NK-92 (cell line): Measurements from ENCODE around the gene CCR1.
"Not testable (repeated sequence)": the region's sequence is repeated elsewhere in the genome, so short reads cannot be mapped to it uniquely, and the experiment has no call there.

Source experiments
- DNase-seq: peaks from one replicate; lab custom pipeline; 2025; ENCODE audit not compliant: unreplicated experiment; lab: John Stamatoyannopoulos, UW

Gene CCR1

DNA sequence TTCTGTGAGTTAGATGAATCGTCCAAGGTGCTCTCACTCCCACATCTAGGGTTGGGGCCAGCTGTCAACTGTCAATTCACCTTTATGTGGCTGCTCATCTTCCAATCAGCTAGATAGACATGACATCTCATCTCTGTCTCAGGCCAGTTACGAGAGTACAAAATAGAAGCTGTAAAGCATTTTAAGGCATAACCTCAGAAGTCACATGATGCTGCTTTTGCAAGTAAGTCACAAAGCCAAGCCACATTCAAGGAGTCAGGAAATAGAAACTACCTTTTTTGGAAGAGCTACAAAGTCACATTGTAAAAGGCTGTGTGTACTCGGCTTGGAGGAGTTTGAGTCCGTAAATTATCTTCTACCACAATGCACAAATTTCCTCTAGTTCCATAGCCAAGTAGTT, 5.1 kb upstream of the CCR1 start:
- DNase-seq, result no peak

DNA sequence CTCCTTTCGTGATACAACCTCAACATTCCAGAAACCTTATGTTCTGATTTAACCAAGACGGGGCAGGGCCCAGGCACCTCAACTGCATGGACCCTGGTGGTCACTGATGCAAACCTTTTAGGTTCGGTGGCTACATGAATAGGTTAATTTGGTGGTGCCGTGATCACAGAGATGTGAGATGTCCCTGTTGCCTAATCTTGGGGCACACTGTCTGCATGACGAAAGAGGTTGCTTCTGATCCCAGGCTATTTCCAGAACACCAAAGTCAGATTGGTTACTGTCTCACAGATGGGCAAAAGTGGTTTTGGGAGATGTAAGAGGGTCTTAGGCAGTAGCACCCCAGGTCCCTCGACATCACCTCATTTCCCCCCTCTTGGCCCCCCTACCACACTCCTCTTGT, 4.0 kb upstream of the CCR1 start:
- no peak for DNase-seq

DNA sequence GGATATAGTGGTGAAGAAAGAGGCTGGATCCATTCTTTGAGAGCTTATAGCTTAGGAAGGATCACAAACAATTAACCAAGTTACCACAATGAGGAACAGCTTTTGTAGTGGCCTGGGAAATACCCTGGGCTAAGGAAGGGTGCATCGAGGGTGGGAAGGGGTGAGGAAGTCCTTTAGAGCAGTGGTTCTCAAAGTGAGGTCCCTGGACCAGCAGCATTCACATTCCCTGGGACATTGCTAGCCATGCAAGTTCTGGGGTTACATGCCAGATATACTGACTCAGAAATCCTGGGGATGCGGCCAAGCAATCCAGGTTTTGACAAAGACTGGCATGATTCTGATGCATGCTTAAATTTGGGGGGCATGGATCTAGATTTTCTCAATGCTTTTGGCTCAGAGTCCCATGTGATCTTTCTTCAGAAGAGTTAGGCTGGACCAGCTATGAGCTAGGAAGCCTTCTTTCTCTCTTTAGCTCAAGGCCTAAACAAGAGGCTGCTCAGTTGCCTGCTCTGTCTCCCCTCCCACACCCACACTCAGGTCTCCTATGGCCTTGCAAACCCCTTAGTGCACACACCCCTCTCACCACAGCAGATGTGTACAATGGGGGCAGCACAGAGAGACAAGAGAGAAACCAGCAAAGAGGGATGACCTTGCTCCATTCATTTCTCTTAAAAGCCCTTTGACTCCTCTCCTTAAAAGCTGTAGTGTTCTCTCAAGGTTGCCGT, 1.8 kb upstream of the CCR1 start:
- DNase-seq, result no peak

DNA sequence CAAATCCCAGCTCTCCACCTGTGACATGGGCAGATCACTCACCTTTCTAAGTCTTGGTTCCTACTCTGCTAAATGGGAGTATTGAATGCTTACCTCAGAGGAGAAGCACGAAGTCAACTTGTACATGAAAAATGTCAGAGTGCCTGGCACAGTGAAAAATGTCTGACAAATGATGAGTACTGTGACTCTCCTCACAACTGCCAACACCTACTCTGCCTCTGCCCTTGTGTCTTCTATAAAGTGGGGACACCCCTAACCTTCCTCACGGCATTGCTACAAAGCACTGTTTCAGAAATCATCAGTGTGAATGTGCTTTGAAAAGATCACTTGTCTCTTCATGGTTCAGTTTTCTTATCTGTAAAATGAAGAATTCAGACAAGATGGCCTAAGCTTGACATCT, 940 bp upstream of the CCR1 start:
- DNase-seq, result no peak

DNA sequence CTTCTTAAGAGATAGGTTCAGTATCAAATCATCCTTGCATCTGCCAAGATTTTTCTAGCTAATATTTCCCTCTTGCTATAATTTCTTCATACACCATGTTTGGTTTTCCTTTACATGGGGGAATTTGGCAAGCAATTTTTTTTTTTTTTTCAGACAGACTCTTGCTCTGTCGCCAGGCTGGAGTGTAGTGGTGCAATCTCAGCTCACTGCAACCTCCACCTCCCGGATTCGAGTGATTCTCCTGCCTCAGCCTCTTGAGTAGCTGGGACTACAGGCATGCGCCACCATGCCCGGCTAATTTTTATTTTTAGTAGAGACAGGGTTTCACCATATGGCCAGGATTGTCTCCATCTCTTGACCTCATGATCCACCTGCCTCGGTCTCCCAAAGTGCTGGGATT, 599 bp downstream of the CCR1 start:
- not testable (repeated sequence) for DNase-seq

DNA sequence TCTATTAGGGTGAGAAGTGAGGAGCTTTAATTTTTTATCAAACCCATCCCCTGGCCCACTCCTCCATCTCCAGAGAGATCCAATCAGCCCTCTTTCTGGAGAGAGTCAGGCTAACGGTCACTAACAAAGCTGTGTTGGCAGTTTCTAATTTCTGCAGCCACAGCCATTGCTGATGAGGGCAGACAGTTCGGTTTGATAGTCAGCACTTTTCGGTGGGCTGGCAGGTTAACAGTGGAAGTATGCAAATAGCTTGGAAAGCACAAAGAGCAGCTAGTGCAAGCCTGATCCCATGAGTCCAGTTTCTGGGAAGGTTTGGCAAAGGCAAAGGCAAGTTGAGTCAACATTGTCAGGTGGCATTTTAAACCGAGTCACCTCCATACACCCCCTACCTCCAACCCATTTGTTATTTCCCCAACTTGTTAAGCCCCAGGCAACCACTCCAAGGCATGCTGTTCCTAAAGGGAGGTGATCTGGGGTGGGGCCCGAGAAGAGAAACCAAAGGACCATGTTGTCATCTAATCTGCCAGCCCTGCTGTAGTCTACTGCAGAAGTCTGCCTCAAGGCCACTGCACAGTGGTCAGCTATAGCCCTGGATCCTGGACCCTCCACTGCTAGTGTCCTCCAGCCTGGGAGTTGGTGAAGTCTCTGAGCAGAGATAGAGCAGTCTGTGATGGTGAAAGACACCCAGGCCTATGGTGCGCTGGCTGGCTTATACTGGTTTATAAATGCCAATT, 1.7 kb downstream of the CCR1 start:
- no peak for DNase-seq

DNA sequence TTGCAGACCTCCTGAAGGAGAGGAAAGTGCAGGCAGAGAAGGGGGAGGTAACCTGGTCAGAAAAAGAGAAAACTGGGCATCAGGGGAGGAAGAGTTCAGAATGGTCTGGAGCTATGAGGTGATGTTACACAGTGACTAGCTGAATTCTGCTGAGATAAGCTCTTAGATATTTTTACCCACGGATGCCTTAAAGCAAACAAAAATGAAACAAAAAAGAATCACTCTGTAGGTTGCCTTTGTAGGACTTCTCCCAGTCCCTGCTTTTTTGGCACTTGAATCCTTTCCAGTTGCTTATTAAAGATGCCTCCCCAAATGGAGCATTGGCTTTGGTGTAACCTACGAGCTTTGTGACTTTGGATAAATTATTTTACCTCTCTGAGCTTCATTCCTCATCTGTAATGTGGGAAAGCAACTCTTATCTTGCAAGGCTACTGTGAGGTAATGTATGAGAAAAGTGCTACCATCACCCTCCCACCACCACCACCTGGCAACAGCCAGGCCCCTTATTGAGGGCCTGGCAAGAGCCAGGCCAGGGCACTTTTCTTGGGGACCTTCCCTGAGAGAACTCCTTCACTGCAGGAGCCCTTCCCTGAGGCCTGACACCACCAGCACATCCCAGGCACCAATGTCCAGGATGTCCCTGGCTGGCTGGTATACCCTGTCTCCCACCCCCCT, 2.7 kb downstream of the CCR1 start:
- no peak for DNase-seq

DNA sequence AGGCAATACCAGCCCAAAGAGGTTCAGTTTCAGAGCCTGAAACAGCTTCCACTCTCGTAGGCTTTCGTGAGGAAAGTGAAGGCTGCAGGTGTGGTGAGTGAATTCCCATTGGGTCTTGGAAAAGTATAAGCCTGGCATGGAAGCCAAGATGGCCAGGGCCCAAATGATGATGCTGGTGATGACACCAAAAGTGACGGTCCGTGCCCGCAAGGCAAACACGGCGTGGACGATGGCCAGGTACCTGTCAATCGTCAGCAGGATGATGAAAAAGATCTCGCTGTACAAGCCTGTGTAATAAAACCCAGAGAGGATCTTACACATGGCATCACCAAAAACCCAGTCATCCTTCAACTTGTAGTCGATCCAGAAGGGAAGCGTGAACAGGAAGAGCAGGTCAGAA, 4.4 kb downstream of the CCR1 start:
- no peak for DNase-seq

DNA sequence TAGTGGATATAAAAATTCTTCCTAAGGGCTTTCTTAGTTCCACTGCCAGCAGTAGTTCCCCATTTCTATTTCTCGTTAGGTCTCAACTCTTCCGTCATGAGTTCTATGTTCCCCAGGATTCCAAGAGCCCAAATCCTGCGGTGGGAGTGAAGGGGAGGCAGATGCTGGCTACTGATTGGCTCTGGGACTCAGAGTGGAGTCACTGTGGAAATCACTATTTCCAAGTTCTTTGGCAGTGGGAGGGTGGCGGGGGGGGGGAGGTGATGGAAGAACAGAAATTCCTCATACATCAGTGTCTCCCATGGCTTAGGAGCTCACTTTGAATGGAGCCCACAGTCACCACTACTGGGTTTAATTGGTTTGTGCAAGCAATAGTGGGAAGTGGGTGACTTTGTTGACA, 5.6 kb downstream of the CCR1 start:
- no peak for DNase-seq

DNA sequence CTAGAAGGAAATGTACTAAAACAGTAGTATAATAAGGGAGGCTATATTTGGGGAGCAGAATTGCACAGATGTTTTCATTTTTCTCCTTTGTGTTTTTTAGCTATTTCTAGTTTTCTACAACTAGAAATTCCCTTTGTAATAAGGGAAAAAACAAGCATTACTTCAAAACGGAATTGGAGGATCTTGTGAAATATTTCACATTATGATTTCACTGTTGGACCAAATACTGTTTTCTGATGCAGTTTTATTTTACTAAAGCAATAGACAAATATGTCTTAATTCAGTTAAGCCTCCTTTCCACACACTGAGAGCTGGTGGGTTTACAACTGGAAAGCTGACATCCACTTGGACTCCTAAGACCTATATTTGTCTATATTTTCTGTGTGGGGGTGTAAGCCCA, 7.3 kb downstream of the CCR1 start:
- no peak for DNase-seq

DNA sequence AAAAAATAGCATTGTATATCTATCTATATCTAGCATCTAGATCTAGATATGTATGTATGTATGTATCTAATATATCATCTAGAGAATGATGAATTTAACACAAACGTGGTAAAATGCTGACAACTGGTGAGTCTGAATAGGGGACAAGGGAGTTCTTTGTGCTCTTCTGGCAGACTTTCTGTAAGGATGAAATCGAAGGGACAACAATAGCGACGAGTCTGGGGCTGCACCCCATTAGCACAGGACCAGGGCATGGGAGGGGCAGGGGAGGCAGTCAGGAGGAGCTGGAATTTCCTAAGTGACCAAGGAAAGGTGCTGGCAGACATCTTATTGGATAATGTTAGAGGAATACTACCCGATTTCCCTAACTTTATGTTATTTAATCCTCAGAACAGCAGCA, 7.9 kb downstream of the CCR1 start:
- DNase-seq, result no peak

DNA sequence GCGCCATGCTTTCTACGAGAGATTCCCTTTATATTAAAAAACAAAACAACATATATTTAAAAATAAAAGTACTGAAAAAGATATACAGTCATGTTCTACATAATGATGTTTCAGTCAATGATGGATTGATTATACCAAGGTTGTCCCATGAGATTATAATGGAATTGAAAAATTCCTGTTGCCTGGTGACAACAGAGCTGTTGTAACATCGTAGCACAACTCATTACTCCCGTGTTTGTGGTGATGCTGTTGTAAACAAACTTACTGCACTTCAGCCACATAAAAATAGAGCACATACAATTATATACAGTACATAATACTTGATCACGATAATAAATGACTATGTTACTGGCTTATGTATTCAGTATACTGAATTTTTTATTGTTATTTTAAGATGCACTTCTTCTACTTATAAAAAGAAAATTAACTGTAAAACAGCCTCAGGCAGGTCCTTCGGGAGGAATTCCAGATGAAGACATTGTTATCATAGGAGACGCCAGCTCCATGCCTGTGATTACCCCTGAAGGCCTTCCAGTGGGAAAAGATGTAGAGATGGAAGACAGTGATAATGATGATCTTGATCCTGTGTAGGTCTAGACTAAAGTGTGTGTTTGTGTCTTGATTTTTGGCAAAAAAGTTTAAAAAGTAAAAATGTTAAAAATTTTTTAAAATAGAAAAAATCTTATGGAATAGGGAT, 11.7 kb downstream of the CCR1 start:
- no peak for DNase-seq

DNA sequence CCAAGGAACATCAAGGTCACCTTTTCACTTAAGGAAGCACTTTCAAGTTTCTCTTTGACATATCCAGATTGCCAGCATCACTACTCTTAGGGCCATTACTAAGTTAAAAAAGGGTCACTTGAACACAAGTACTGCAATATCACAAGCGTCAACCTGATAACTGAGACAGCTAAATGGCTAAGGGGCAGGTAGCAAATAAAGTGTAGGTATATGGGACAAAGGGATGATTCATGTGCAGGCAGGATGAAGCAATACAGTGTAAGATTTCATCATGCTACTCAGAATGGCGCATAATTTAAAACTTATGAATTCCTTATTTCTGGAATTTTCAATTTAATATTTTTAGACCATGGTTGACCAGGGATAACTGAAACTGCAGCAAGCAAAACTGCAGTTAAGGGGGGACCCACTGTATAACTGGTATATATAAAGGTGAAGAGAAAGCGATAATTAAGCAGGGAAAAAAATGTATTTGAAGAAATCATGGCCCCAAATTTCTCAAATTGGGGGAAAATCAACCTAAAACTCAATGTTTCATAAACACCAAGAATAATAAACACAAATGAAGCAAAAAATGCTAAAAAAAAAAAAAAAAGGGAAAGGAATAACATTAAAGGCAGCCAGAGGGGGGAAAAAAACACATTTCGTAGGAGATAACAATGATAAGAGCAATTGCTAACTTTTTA, 13.1 kb downstream of the CCR1 start:
- no peak for DNase-seq

DNA sequence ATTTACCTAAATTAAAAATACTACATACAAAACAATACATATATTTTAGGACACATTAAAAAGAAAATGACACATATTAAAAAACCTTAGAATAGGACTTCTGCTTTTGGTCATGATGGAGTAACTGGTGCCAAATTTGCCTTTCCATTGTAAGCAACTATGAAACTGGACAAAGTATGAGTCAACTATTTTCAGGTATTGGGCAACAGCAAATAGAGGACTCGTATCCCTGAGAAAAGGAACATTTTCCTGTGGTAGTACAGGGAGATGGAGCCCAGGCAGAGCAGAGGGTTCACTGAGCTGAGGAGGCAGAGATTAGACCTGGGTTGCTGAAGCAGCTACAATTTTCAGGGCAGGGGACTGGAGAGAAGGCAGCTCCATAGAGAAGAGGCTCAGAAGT, 14.7 kb downstream of the CCR1 start:
- DNase-seq, result no peak

DNA sequence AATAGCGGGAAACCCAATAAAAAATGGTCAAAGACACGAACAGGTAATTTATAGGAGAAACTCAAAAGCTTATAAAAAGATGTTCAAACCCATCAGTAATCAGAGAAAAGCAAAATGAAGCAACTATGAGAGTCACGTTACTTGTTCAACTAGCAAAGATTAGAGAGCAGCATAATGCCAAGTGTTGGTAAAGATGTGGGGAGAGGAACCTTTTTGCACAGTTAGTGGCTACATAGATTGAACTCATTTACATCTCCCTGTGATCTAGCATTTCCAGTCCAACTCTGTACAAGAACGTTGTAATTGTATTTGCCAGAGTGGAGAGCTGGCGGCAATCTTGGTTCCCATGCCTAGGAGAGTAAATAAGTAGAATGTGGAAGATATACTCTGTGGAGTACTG, 15.2 kb downstream of the CCR1 start:
- DNase-seq, result no peak

DNA sequence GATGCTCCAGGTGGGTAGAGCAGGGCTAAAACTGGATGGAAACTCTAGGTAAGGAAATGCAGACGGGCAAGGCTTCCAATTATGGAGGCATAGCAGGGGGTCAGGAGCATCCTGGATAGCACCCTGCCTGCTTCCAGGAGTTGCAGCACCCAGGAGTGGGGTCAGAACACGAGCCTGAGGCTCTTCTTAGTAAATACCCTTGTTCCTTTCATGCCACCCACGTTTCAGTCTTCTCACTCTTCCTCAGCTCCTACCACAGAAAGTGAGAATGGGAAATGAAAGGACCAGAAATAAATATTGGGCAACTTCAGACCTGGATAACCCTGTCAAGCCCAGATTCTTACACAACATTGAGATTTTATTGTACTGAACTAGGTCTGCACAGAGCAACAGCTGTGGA, 16.4 kb downstream of the CCR1 start:
- no peak for DNase-seq

DNA sequence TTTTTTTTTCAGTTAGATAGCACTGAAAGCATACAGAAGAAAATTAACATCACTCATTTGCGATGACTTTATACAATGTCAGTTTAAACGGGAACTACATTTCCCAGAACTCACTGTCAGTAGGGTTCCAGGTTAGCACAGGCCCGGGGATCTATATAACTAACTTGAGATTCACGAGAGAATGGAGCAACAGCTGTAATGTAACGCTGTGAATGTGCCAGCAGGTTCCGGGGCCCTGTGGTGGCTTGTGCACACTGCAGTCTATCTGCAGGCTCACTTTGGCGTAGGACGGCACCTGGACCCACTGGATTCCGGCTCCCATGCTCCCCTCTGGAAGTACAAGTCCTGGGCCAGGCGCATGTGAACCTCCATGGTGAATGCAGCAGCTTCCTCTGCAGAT, 19.4 kb downstream of the CCR1 start:
- DNase-seq, result no peak

DNA sequence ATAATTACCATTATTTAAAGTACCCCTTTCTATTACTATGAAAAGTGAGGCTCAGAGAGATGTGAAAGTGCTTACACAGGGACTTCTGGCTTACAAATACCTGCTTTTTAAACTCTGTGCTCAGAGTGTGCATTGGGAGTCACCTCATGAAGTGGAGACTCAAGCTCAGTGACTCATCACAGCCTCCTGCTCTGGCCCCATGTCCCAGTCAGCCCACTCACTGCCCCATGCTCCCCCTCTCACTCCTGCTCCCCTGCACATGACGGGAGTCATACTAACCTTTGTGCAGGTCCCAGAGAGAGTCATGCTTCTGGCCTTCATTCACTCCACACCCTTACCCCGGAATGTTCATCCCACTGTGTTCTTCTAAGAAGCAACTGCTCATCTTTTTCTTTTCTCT, 20.2 kb downstream of the CCR1 start:
- DNase-seq, result no peak

DNA sequence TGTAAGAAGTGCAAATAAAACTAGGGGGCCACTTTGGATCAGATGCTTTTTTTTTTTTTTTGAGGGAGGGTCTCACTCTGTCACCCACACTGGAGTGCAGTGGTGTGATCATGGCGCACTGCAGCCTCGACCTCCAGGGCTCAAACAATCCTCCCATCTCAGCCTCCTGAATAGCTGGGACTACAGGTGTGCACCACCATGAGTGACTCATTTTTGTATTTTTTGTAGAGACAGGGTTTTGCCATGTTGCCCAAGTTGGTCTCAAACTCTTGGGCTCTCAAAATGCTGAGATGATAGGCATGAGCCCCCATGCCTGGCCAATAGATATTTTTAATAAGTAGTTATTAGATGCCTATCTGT, 20.8 kb downstream of the CCR1 start:
- DNase-seq, result no peak

DNA sequence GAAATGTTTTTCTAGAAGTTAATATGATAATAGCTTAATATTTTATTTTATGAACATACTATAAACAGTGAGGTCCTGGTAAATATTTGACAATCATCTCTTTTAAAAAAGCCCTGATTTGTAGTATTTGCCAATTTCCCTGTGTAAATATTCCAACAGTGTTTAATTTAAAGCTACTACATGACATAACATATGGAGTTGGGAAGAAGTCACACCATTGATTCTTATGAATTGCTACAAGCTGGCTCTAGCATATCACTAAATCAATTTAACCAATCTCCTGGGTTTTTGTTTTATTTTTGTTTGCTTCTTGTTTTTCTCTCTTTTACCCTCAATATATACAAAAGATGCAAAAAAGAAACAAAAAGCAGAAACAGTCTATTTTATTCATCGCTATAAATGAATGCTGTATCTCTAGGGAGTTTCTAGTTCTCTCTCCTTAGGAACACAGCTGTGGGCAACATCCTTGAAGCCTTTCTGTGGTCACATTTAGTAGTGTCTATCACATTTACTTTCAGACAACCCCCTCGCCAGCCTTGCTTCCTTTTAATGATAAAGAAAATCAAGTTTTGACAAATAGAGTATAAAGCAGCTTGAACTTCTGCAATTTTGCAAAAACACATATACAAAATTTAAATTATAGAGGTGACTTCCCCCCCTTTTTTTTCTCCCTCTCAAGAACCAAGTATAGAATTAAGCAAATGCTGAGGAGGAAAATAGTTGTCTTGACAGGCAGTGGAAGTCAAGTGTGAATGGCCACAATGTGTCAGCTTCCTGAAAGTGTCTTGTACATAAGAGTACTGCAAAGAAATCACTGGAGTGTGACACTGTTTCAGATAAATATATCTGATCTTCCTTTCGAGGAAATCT, 21.4 kb downstream of the CCR1 start:
- no peak for DNase-seq
